GM12878 (cell line): ENCODE data around the gene TMEM170B. TPM values are rescaled to one million over a fixed set of nuclear protein-coding genes. Genes with fewer than 3 reads are reported as not detected.

Experiments used
- ATAC-seq: fragments of 200-7000 bp; cut with Tn5 transposase; 3 replicates; pipeline ENCODE4 v1.9.1; 2020; ENCODE audit warnings: mild to moderate bottlenecking, moderate library complexity
- BruUV-seq: library from RNA; stranded (reverse); fragments of 400-500 nt; replicated peaks from 2 replicates; lab custom pipeline; 2021; lab: Mats Ljungman, UMichigan
- CTCF ChIA-PET: fragments of 300-600 bp; sonication (Branson Sonifier 250); formaldehyde crosslinking; extraction: SDS; loops from one replicate; lab custom pipeline; 2021; ENCODE audit warnings: inconsistent platforms; lab: Yijun Ruan, JAX
- POLR2A ChIA-PET: fragments of 350-600 bp; formaldehyde crosslinking; extraction: SDS; loops from one replicate; lab custom pipeline; 2021; ENCODE audit warnings: inconsistent platforms; lab: Charles Lee
- RAD21 ChIA-PET: fragments of 300-600 bp; sonication (Branson Sonifier 250); formaldehyde crosslinking; loops from one replicate; lab custom pipeline; 2023; ENCODE audit warnings: antibody characterized with exemption; ENCODE audit not compliant: unreplicated experiment; lab: Charles Lee
- SMC1A ChIA-PET: fragments of 300-600 bp; sonication (Branson Sonifier 250); formaldehyde crosslinking; loops from one replicate; lab custom pipeline; 2023; ENCODE audit not compliant: unreplicated experiment, uncharacterized antibody; lab: Charles Lee
- DNase-seq: peaks from one replicate; pipeline ENCODE4 v3.0.0-alpha.2; 2011; ENCODE audit warnings: low read depth, low spot score
- FAIRE-seq: peaks from 3 replicates; lab custom pipeline; 2011; peaks lifted over from hg19 to GRCh38; lab: Jason Lieb, UNC
- H2AFZ ChIP-seq: 2 replicates; pipeline ENCODE4 v1.6.0; 2011; ENCODE audit warnings: low read depth, low read length, control low read depth; ENCODE audit not compliant: control insufficient read depth
- H3K27ac ChIP-seq: 2 replicates; pipeline ENCODE4 v1.5.1; 2011; ENCODE audit warnings: control low read depth; ENCODE audit not compliant: control insufficient read depth, insufficient read depth
- H3K27me3 ChIP-seq, 2 experiments: replicated peaks in 1 of 2; 2 replicates each; pipeline versions ENCODE4 v1.6.0 to v1.6.1; 2011; ENCODE audit warnings: low read length in 1 of 2; ENCODE audit not compliant: control insufficient read depth in 2 of 2, insufficient read depth in 2 of 2
- H3K36me3 ChIP-seq, 2 experiments: 2 replicates each; pipeline ENCODE4 v1.5.1; 2011; ENCODE audit warnings: low read length in 1 of 2; ENCODE audit not compliant: control insufficient read depth in 2 of 2, insufficient read depth in 2 of 2
- H3K4me1 ChIP-seq: 2 replicates; pipeline ENCODE4 v1.6.1; 2011; ENCODE audit warnings: mild to moderate bottlenecking, low read length, moderate library complexity, mixed read lengths; ENCODE audit not compliant: control insufficient read depth, insufficient read depth
- H3K4me2 ChIP-seq: 2 replicates; pipeline ENCODE4 v1.6.0; 2011; ENCODE audit warnings: control low read depth; ENCODE audit not compliant: control insufficient read depth, insufficient read depth
- H3K4me3 ChIP-seq: fragments of 200-600 bp; sonication (generic); 2 replicates; pipeline ENCODE4 v1.5.1; 2016
- H3K79me2 ChIP-seq: 2 replicates; pipeline ENCODE4 v1.6.0; 2011; ENCODE audit warnings: low read length; ENCODE audit not compliant: control insufficient read depth, insufficient read depth
- H3K9ac ChIP-seq: 2 replicates; pipeline ENCODE4 v1.8.0; 2011; ENCODE audit warnings: low read length, control low read depth, mixed read lengths; ENCODE audit not compliant: control insufficient read depth, insufficient read depth
- H3K9me3 ChIP-seq: replicated peaks from 3 replicates; pipeline ENCODE4 v1.5.1; 2011; ENCODE audit warnings: mild to moderate bottlenecking, low read length; ENCODE audit not compliant: control insufficient read depth, insufficient read depth
- H4K20me1 ChIP-seq: 2 replicates; pipeline ENCODE4 v1.6.0; 2011; ENCODE audit not compliant: control insufficient read depth, insufficient read depth
- BACH1 ChIP-seq: fragments of 450-650 bp; IDR thresholded peaks from 2 replicates; pipeline ENCODE4 v1.6.1; 2017; ENCODE audit warnings: mild to moderate bottlenecking, borderline replicate concordance
- BHLHE40 ChIP-seq, 2 experiments: fragments of 450-650 bp in 1 of 2; IDR thresholded peaks; 2 replicates each; pipeline ENCODE4 v1.6.1; 2011 to 2017; ENCODE audit warnings: low read depth in 2 of 2, borderline replicate concordance in 1 of 2, improper control_type of control experiment in 1 of 2, low read length in 1 of 2, mild to moderate bottlenecking in 1 of 2
- BMI1 ChIP-seq: fragments of 450-650 bp; IDR thresholded peaks from 2 replicates; pipeline ENCODE4 v1.6.1; 2016; ENCODE audit warnings: mild to moderate bottlenecking, moderate library complexity, borderline replicate concordance
- POLR2AphosphoS2 ChIP-seq: IDR thresholded peaks from 2 replicates; pipeline ENCODE4 v1.6.1; 2011; ENCODE audit warnings: low read depth, mild to moderate bottlenecking, low read length, improper control_type of control experiment, moderate library complexity
- RBBP5 ChIP-seq: fragments of 200-600 bp; sonication (generic); conservative IDR thresholded peaks from 2 replicates; pipeline ENCODE4 v1.6.1; 2016
- SPI1 ChIP-seq: IDR thresholded peaks from 2 replicates; pipeline ENCODE4 v1.6.1; 2011; ENCODE audit warnings: low read depth, mild to moderate bottlenecking, low read length, moderate library complexity, borderline replicate concordance; ENCODE audit not compliant: insufficient read depth
- TARDBP ChIP-seq: IDR thresholded peaks from 2 replicates; pipeline ENCODE4 v1.6.1; 2016; ENCODE audit warnings: borderline replicate concordance
- YBX1 ChIP-seq: fragments of 450-650 bp; IDR thresholded peaks from 2 replicates; pipeline ENCODE4 v1.6.1; 2016; ENCODE audit warnings: antibody characterized with exemption
- ZBED1 ChIP-seq: IDR thresholded peaks from 2 replicates; pipeline ENCODE4 v1.6.1; 2016; ENCODE audit warnings: borderline replicate concordance
- ZNF24 ChIP-seq: fragments of 450-650 bp; IDR thresholded peaks from 2 replicates; pipeline ENCODE4 v1.6.1; 2017; ENCODE audit warnings: antibody characterized with exemption, mild to moderate bottlenecking
- WGBS: methylation state at CpG from one replicate; pipeline ENCODE4 v1.1.6; 2016; ENCODE audit warnings: low lambda C conversion rate; ENCODE audit not compliant: insufficient replicate concordance, insufficient coverage; ENCODE audit errors: missing lambda C conversion rate; 5-methylcytosine and 5-hydroxymethylcytosine counted together
- in situ Hi-C: fragments of 300-500 bp; cut with MboI; formaldehyde crosslinking; loops from 9 replicates; pipeline ENCODE4 v1.14.3; 2018; ENCODE audit warnings: mixed read lengths
- intact Hi-C: fragments of 100-400 bp; cut with micrococcal nuclease; formaldehyde crosslinking; loops from one replicate; pipeline ENCODE4 v1.14.2; 2022; ENCODE audit not compliant: unreplicated experiment
- polyA plus RNA-seq, 11 experiments: library from polyadenylated mRNA; depleted of rRNA in 4 of 11; unstranded in 6 of 11; stranded (reverse) in 5 of 11; fragments of >200 nt; fragmentation: Nextera tagmentation in 4 of 11; fragmentation: Illumina TruSeq in 1 of 11; extraction: Ambion mirVana in 4 of 11; extraction: Trizol in 1 of 11; gene quantifications; 1 replicate in 1 of 11; 2 replicates in 10 of 11; pipeline versions ENCODE4 v1.2.1 to v1.2.3, GENCODE V29; 2011 to 2016; ENCODE audit warnings: inconsistent platforms in 2 of 11, missing spikeins in 2 of 11, low read depth in 1 of 11
- total RNA-seq, 4 experiments: library from RNA; depleted of rRNA in 3 of 4; stranded (reverse); fragments of >200 nt in 3 of 4; fragmentation: Illumina TruSeq in 1 of 4; extraction: Trizol in 1 of 4; gene quantifications; 2 replicates each; pipeline versions ENCODE4 v1.2.1 to v1.2.3, GENCODE V29; 2013 to 2021
- TF ChIP-seq, protein P1 (sequence below): fragments of 450-650 bp; conservative IDR thresholded peaks from 2 replicates; pipeline ENCODE4 v1.6.1; 2017; ENCODE audit warnings: mild to moderate bottlenecking, moderate library complexity
- TF ChIP-seq, protein P2 (sequence below): fragments of 450-650 bp; IDR thresholded peaks from 2 replicates; pipeline ENCODE4 v1.6.1; 2018; ENCODE audit warnings: mild to moderate bottlenecking, low read depth, moderate library complexity; ENCODE audit not compliant: partially characterized antibody

TMEM170B gene
- total and polyA plus RNA-seq, 10 of the 15 experiments (the other 5 are each of a cell fraction or from before 2014, with no cell fraction given): 0.38 to 10.3 (median 4.2) TPM

DNA sequence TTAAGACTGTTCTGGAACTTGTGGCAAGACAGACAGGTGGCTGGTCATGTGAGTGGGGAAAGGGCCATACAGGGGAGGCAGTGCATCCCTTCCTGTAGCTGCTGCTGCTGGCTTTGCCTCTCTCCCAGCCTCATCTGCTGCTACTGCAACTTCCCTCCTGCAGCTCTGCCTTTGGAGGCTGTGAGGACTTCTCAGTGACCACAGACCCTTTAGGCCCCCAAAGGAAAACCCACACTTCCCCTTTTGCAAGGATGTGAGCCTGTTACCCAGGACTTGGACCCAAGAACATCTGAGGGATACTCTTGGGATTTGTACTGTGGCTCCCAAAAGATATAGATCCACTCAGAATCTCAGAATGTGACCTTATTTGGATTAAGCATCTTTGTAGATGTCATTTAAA lies 91.0 kb downstream of the TMEM170B start:
- ATAC-seq (no peak), DNase-seq (no peak), FAIRE-seq (no peak)
- no peaks in the 10 kb centered on the region; the same call in 1 of the 2 replicates for H3K4me1 ChIP-seq
- H2AFZ ChIP-seq: no peak overlapping the region
- H3K36me3 ChIP-seq: no peaks in the 10 kb centered on the region
- ChIA-PET CTCF (interaction anchor here (1.4 to 2.4 kb wide), 2 partner anchors 53 to 661 kb away, joined by 5 to 8 read pairs; partner anchors contain the start of gene EDN1), POLR2A (no interaction called here), SMC1A (interaction anchor here (0.5 kb wide), 1 partner anchor 1183 kb away, joined by 3 read pairs; no protein-coding TSS in a partner anchor), RAD21 (no interaction called here)
- H3K79me2 ChIP-seq: no peaks in the 10 kb centered on the region
- BruUV-seq: no TSS peak
- no peak overlapping the region for H3K9ac ChIP-seq
- intact Hi-C loops: no loop called here
- no peak overlapping the region for H3K4me3 ChIP-seq
- no peaks in the 10 kb centered on the region for H4K20me1 ChIP-seq
- no peaks in the 10 kb centered on the region; the same call in 2 of the 3 replicates for H3K9me3 ChIP-seq
- TF ChIP-seq SPI1: peak; percentile 22; the same call in 1 of the 2 replicates
- no peak for TF ChIP-seq TARDBP
- no peaks in the 10 kb centered on the region for H3K27me3 ChIP-seq
- no peak overlapping the region for H3K4me2 ChIP-seq
- in situ Hi-C loops: no loop called here
- H3K27ac ChIP-seq: no peak overlapping the region

DNA sequence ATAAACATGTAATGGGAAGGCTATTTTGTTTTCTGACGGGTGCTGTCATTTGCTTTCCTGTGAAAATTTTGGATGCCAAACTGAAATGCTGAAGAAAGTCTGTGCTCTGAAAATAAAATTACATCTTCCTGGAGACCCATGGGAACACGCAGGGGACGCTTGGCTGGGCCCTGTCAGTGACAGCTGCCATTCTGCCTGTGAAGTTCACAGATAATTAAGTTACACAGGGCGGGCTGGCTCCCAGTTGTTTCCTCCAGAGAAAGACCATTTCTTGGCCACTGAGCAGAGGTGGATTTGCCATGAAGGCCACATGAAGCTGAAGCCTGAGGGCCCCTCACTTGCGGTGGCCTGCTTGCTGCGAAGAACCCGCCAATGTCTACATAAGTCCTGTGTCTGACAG lies 93.5 kb downstream of the TMEM170B start:
- DNase-seq: no peak
- no peak for ATAC-seq
- TF ChIP-seq, protein P1, sequence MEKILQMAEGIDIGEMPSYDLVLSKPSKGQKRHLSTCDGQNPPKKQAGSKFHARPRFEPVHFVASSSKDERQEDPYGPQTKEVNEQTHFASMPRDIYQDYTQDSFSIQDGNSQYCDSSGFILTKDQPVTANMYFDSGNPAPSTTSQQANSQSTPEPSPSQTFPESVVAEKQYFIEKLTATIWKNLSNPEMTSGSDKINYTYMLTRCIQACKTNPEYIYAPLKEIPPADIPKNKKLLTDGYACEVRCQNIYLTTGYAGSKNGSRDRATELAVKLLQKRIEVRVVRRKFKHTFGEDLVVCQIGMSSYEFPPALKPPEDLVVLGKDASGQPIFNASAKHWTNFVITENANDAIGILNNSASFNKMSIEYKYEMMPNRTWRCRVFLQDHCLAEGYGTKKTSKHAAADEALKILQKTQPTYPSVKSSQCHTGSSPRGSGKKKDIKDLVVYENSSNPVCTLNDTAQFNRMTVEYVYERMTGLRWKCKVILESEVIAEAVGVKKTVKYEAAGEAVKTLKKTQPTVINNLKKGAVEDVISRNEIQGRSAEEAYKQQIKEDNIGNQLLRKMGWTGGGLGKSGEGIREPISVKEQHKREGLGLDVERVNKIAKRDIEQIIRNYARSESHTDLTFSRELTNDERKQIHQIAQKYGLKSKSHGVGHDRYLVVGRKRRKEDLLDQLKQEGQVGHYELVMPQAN: no peak
- no peak for TF ChIP-seq RBBP5
- TF ChIP-seq BMI1: no peak
- no peak for TF ChIP-seq BACH1
- TF ChIP-seq, protein P2, sequence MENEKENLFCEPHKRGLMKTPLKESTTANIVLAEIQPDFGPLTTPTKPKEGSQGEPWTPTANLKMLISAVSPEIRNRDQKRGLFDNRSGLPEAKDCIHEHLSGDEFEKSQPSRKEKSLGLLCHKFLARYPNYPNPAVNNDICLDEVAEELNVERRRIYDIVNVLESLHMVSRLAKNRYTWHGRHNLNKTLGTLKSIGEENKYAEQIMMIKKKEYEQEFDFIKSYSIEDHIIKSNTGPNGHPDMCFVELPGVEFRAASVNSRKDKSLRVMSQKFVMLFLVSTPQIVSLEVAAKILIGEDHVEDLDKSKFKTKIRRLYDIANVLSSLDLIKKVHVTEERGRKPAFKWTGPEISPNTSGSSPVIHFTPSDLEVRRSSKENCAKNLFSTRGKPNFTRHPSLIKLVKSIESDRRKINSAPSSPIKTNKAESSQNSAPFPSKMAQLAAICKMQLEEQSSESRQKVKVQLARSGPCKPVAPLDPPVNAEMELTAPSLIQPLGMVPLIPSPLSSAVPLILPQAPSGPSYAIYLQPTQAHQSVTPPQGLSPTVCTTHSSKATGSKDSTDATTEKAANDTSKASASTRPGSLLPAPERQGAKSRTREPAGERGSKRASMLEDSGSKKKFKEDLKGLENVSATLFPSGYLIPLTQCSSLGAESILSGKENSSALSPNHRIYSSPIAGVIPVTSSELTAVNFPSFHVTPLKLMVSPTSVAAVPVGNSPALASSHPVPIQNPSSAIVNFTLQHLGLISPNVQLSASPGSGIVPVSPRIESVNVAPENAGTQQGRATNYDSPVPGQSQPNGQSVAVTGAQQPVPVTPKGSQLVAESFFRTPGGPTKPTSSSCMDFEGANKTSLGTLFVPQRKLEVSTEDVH: no peak
- TF ChIP-seq BHLHE40 (IDR thresholded peaks at IDR 0.05; ENCODE audit: borderline replicate concordance in 1 of 2, low read depth in 2 of 2, low read length in 1 of 2): no peak
- TF ChIP-seq ZBED1: no peak
- TF ChIP-seq POLR2AphosphoS2: no peak
- TF ChIP-seq ZNF24: no peak
- no peak for TF ChIP-seq YBX1
- Histone ChIP-seq H3K4me3 (no peak overlapping the region), H3K4me2 (no peak overlapping the region), H3K4me1 (no peaks in the 10 kb centered on the region; the same call in 1 of the 2 replicates), H3K9me3 (no peaks in the 10 kb centered on the region), H3K27me3 (no peaks in the 10 kb centered on the region), H3K79me2 (no peaks in the 10 kb centered on the region), H2AFZ (no peak overlapping the region), H3K36me3 (no peaks in the 10 kb centered on the region), H3K27ac (no peak overlapping the region), H3K9ac (no peak overlapping the region), H4K20me1 (no peaks in the 10 kb centered on the region)
- ChIA-PET CTCF (interaction anchor here (1.1 to 2.4 kb wide), 3 partner anchors 9 to 134 kb away, joined by 3 to 5 read pairs (median 5); no protein-coding TSS in a partner anchor), RAD21 (no interaction called here), SMC1A (interaction anchor here (0.8 kb wide), 1 partner anchor 11 kb away, joined by 4 read pairs; no protein-coding TSS in a partner anchor), POLR2A (interaction anchor here (0.6 kb wide), 1 partner anchor 451 kb away, joined by 3 read pairs; no protein-coding TSS in a partner anchor)
- no peak for FAIRE-seq
- no TSS peak for BruUV-seq
- in situ Hi-C loops (no loop called here), intact Hi-C loops (no loop called here)
- WGBS: 30% methylated on average over 7 of the region's 7 CpGs
